Mesothelial cell of epicardium (in vitro differentiated cells): Measurements from ENCODE around the gene POLR3F. TPM values are rescaled to one million over a fixed set of nuclear protein-coding genes. Genes with fewer than 3 reads are reported as not detected.

ENCODE experiments used
- DNase-seq, 2 experiments: peaks; one replicate each; pipeline ENCODE4 v3.0.0; 2021; ENCODE audit warnings: low spot score in 2 of 2; ENCODE audit not compliant: unreplicated experiment in 2 of 2
- H3K27ac Mint-ChIP-seq: 2 replicates; pipeline ENCODE4 v1.8.0; 2021; ENCODE audit warnings: mixed read lengths
- H3K27me3 Mint-ChIP-seq: 2 replicates; pipeline ENCODE4 v1.8.0; 2021; ENCODE audit warnings: low read depth, mixed read lengths
- H3K36me3 Mint-ChIP-seq: 2 replicates; pipeline ENCODE4 v1.8.0; 2021; ENCODE audit warnings: mixed read lengths
- H3K4me1 Mint-ChIP-seq: 2 replicates; pipeline ENCODE4 v1.8.0; 2021; ENCODE audit warnings: mixed read lengths
- H3K4me3 Mint-ChIP-seq: 2 replicates; pipeline ENCODE4 v1.8.0; 2021; ENCODE audit warnings: mild to moderate bottlenecking, moderate library complexity, mixed read lengths
- H3K9me3 Mint-ChIP-seq: 2 replicates; pipeline ENCODE4 v1.8.0; 2021; ENCODE audit warnings: mixed read lengths
- total RNA-seq: library from RNA; stranded (reverse); gene quantifications from 3 replicates; pipeline ENCODE4 v1.2.1, GENCODE V29; 2021
- TF ChIP-seq, protein P1 (sequence below): fragments of 200-600 bp; sonication (generic); IDR thresholded peaks from one replicate; pipeline ENCODE4 v1.5.0; 2021; ENCODE audit warnings: antibody characterized with exemption; ENCODE audit not compliant: unreplicated experiment

Gene POLR3F
- total RNA-seq, 1 donor from 2014 or later = 12.2 TPM

DNA sequence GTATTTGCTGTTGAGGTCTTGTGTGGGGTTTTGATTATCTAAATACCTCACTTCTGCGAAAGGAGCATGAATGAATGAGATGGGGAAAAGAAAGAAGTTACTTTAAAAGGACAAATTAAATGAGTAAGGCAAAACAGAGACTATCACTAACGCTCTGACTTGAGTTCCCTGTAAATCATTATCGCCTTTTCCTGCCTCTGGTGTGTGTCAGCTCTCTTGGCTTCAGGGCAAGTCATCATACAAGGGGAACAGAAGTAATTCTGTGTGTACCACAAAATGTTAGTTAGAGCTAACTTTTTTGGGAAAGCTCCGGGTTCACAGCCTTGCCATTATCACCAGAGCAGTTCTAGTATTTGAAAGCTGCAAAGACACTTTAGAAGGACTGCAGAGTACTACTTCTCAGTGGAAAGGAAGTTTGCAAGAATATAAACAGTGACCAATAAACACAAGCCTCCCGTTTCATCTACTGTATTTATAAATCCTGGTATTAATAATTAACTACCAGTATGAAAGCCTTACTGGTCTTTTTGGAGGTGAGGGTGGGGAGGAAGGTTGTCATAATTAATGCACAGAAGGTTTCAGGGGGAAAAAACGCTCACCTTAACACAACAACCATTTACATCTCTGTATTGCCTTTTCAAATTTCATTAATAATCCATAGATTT is 1.5 kb upstream of the POLR3F start:
- TF ChIP-seq, protein P1, sequence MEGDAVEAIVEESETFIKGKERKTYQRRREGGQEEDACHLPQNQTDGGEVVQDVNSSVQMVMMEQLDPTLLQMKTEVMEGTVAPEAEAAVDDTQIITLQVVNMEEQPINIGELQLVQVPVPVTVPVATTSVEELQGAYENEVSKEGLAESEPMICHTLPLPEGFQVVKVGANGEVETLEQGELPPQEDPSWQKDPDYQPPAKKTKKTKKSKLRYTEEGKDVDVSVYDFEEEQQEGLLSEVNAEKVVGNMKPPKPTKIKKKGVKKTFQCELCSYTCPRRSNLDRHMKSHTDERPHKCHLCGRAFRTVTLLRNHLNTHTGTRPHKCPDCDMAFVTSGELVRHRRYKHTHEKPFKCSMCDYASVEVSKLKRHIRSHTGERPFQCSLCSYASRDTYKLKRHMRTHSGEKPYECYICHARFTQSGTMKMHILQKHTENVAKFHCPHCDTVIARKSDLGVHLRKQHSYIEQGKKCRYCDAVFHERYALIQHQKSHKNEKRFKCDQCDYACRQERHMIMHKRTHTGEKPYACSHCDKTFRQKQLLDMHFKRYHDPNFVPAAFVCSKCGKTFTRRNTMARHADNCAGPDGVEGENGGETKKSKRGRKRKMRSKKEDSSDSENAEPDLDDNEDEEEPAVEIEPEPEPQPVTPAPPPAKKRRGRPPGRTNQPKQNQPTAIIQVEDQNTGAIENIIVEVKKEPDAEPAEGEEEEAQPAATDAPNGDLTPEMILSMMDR = no peak
- Mint-ChIP-seq H3K9me3 (no peaks in the 10 kb centered on the region), H3K4me1 (peaks cover 29% of the 10 kb centered on the region), H3K27ac (peak overlapping the region; percentile 100), H3K36me3 (no peaks in the 10 kb centered on the region), H3K4me3 (peak overlapping the region; percentile 99), H3K27me3 (no peaks in the 10 kb centered on the region)
- no peak for DNase-seq

DNA sequence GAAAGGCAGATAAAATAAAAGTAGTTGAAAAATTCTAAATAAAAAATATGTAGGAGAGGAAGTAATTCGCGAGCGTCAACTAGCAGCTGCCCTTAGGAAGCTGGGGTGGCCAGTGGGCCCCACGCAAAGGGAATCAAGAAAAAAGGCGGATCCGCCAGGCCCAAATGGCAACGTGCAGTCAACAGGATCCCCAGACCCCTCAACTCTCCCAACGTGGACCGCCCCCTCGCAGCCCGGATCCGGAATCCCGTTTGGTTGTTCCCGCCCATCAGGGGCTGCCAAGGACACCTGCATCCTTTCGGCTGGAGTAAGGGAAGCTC is 656 bp upstream of the POLR3F start:
- Mint-ChIP-seq H3K4me1 (peaks cover 29% of the 10 kb centered on the region), H3K9me3 (no peaks in the 10 kb centered on the region), H3K27ac (peak overlapping the region; percentile 100), H3K4me3 (peak overlapping the region; percentile 99), H3K36me3 (no peaks in the 10 kb centered on the region), H3K27me3 (no peaks in the 10 kb centered on the region)
- no peak for DNase-seq
- TF ChIP-seq, protein P1 = no peak

DNA sequence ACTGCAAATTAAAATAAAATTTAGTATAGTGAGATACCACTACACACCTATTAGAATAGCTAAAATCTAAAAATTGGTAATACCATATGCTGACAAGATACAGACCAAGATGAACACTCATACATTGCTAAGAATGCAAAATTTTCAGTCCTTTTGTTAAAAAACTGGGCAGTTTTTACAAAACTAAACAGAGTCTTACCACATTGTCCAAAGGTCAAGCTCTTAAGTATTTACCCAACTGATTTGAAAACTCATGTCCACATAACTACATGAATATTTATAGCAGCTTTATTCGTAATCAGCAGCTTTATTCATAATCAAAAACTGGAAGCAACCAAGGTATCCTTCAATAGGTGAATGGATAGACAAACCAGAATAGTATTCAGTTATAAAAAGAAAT is 10.0 kb downstream of the POLR3F start:
- DNase-seq = no peak
- Mint-ChIP-seq H3K4me1 (no peaks in the 10 kb centered on the region), H3K27me3 (no peaks in the 10 kb centered on the region), H3K9me3 (no peaks in the 10 kb centered on the region), H3K4me3 (no peak overlapping the region), H3K27ac (no peak overlapping the region), H3K36me3 (peaks cover 32% of the 10 kb centered on the region)
- TF ChIP-seq, protein P1 = no peak

DNA sequence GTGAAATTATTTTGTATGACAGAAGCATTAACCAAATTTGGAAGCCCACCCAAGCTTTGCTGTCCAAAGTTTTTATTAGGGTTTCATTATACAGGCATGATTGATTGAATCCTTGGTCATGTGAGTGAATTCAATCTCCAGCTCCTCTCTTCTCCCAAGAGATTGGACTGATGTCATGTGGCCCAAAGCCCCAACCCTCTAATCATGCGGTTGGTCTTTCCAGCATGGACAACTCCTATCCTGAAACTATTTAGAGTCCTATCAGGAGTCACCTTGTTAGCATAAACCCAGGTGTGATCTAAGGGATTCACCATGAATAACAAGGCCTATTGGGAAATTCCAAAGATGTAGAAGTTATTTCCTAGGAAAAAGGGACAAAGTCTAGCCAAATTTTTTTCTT is 10.6 kb downstream of the POLR3F start:
- TF ChIP-seq, protein P1 = no peak
- no peaks in the 10 kb centered on the region for H3K9me3 Mint-ChIP-seq
- H3K27me3 Mint-ChIP-seq = no peaks in the 10 kb centered on the region
- no peaks in the 10 kb centered on the region for H3K4me1 Mint-ChIP-seq
- peaks cover 36% of the 10 kb centered on the region for H3K36me3 Mint-ChIP-seq
- H3K27ac Mint-ChIP-seq = no peak overlapping the region
- no peak for DNase-seq
- H3K4me3 Mint-ChIP-seq = no peak overlapping the region

DNA sequence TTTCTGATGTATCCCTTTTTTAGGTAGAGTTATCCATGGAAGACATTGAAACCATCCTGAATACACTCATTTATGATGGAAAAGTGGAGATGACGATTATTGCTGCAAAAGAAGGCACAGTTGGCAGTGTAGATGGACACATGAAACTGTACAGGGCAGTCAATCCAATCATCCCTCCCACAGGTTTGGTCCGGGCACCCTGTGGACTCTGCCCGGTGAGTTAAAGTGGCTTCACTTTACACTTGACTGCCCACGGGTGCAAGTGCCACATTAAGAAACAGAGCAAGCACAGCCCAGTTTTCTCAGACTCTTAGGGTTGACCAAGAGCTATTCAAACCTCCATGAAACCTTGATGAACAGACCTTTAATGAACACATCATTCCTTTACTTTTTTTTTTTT is 14.4 kb downstream of the POLR3F start:
- Mint-ChIP-seq H3K36me3 (peaks cover 33% of the 10 kb centered on the region), H3K4me1 (no peaks in the 10 kb centered on the region), H3K27me3 (no peaks in the 10 kb centered on the region), H3K4me3 (no peak overlapping the region), H3K9me3 (no peaks in the 10 kb centered on the region), H3K27ac (no peak overlapping the region)
- TF ChIP-seq, protein P1 = no peak
- DNase-seq = no peak

DNA sequence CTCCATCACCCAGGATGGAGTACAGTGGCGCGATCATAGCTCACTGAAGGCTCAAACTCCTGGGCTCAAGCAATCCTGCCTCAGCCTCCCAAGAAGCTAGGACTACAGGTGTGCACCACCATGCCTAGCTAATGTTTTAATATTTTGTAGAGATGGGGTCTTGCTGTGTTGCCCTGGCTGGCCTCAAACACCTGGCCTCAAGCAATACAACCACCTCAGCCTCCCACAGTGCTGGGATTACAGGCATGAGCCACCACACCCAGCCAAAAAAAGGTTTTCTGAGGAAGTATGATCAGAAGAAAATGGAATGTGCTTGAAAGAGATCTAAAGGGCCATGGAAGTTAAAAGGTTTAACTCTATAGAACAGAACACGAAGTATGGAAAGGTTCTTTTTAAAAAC is 21.1 kb downstream of the POLR3F start:
- Mint-ChIP-seq H3K9me3 (no peaks in the 10 kb centered on the region), H3K36me3 (peaks cover 38% of the 10 kb centered on the region), H3K27me3 (no peaks in the 10 kb centered on the region), H3K27ac (no peak overlapping the region), H3K4me1 (no peaks in the 10 kb centered on the region), H3K4me3 (no peak overlapping the region)
- DNase-seq = no peak
- TF ChIP-seq, protein P1 = no peak
